Caco-2 (cell line): ENCODE data around the gene NXPH3. TPM values are rescaled to one million over a fixed set of nuclear protein-coding genes. Genes with fewer than 3 reads are reported as not detected.

Experiments used
- BruUV-seq: library from RNA; stranded (reverse); fragments of 400-500 nt; replicated peaks from 2 replicates; lab custom pipeline; 2021; lab: Mats Ljungman, UMichigan
- CTCF ChIA-PET: fragments of 300-600 bp; sonication (Branson Sonifier 250); formaldehyde crosslinking; loops from one replicate; lab custom pipeline; 2022; ENCODE audit warnings: antibody characterized with exemption; lab: Charles Lee
- POLR2A ChIA-PET: fragments of 300-600 bp; sonication (Branson Sonifier 250); formaldehyde crosslinking; loops from one replicate; lab custom pipeline; 2022; ENCODE audit warnings: antibody characterized with exemption; lab: Charles Lee
- DNase-seq, 2 experiments: peaks; one replicate each; pipeline versions ENCODE4 v3.0.0 to v3.0.0-alpha.2; 2020 to 2022
- H3K27me3 ChIP-seq: replicated peaks from 2 replicates; pipeline ENCODE4 v1.6.0; 2011; ENCODE audit warnings: low read length; ENCODE audit not compliant: control insufficient read depth, insufficient read depth
- H3K36me3 ChIP-seq: 2 replicates; pipeline ENCODE4 v1.5.1; 2011; ENCODE audit warnings: low read length; ENCODE audit not compliant: control insufficient read depth, insufficient read depth
- H3K4me1 ChIP-seq: fragments of 250-450 bp; sonication (Bioruptor Pico); 2 replicates; pipeline ENCODE4 v1.5.1; 2020; ENCODE audit warnings: mild to moderate bottlenecking
- H3K4me3 ChIP-seq: 2 replicates; pipeline ENCODE4 v1.5.1; 2011; ENCODE audit warnings: low read depth, mild to moderate bottlenecking, control low read depth, low read length
- H3K9me3 ChIP-seq: fragments of 250-450 bp; sonication (Bioruptor Pico); 2 replicates; pipeline ENCODE4 v1.5.1; 2020; ENCODE audit warnings: mild to moderate bottlenecking, moderate library complexity
- H3K27ac Mint-ChIP-seq: one replicate; pipeline ENCODE4 v1.8.0; 2022; ENCODE audit warnings: mixed read lengths; ENCODE audit not compliant: unreplicated experiment
- H3K27me3 Mint-ChIP-seq: one replicate; pipeline ENCODE4 v1.8.0; 2022; ENCODE audit warnings: mixed read lengths; ENCODE audit not compliant: insufficient read depth, unreplicated experiment
- H3K36me3 Mint-ChIP-seq: one replicate; pipeline ENCODE4 v1.8.0; 2022; ENCODE audit warnings: mild to moderate bottlenecking, mixed read lengths; ENCODE audit not compliant: insufficient read depth, unreplicated experiment
- H3K4me1 Mint-ChIP-seq: one replicate; pipeline ENCODE4 v1.8.0; 2022; ENCODE audit warnings: low read depth, mixed read lengths; ENCODE audit not compliant: unreplicated experiment
- H3K4me3 Mint-ChIP-seq: one replicate; pipeline ENCODE4 v1.8.0; 2022; ENCODE audit warnings: mild to moderate bottlenecking, moderate library complexity, mixed read lengths; ENCODE audit not compliant: unreplicated experiment
- H3K9me3 Mint-ChIP-seq: one replicate; pipeline ENCODE4 v1.8.0; 2022; ENCODE audit warnings: mixed read lengths; ENCODE audit not compliant: unreplicated experiment
- CTCF ChIP-seq, 2 experiments: fragments of 200-600 bp in 1 of 2; IDR thresholded peaks; 1 replicate in 1 of 2; 2 replicates in 1 of 2; pipeline versions ENCODE4 v1.5.1 to v1.8.0; 2011 to 2022; ENCODE audit warnings: antibody characterized with exemption in 1 of 2, control low read depth in 1 of 2, inconsistent platforms in 1 of 2, low read depth in 1 of 2, low read length in 1 of 2, mild to moderate bottlenecking in 1 of 2, moderate library complexity in 1 of 2; ENCODE audit not compliant: insufficient read depth in 1 of 2, severe bottlenecking in 1 of 2, unreplicated experiment in 1 of 2
- intact Hi-C: fragments of 100-400 bp; cut with micrococcal nuclease; formaldehyde crosslinking; loops from one replicate; pipeline ENCODE4 v1.10.0; 2022; ENCODE audit not compliant: unreplicated experiment
- total RNA-seq: library from RNA; stranded (reverse); gene quantifications from 2 replicates; pipeline ENCODE4 v1.2.3, GENCODE V29; 2022

The NXPH3 gene
- total RNA-seq, 1 experiment from 2014 or later: 2.0 TPM

- Histone ChIP-seq H3K9me3 (no peaks in the 10 kb centered on the region), H3K4me3 (no peak overlapping the region), H3K36me3 (no peaks in the 10 kb centered on the region), H3K4me1 (peaks cover 5% of the 10 kb centered on the region; the same call in 1 of the 2 replicates), H3K27me3 (no peaks in the 10 kb centered on the region)
- Mint-ChIP-seq H3K27ac (no peak overlapping the region), H3K4me3 (peak overlapping the region; percentile 27), H3K36me3 (no peaks in the 10 kb centered on the region), H3K27me3 (peaks cover 6% of the 10 kb centered on the region), H3K4me1 (peaks cover 15% of the 10 kb centered on the region), H3K9me3 (no peaks in the 10 kb centered on the region)
- ChIA-PET CTCF (interaction anchor here (0.5 to 4.3 kb wide), 39 partner anchors 9 to 377 kb away, joined by 3 to 106 read pairs (median 5); partner anchors contain the start of genes FAM117A, KAT7, NGFR and PHB1), POLR2A (interaction anchor here (0.6 kb wide), 1 partner anchor 29 kb away, joined by 13 read pairs; no protein-coding TSS in a partner anchor)
- no TSS peak for BruUV-seq
- no peak for DNase-seq
- TF ChIP-seq CTCF (IDR thresholded peaks at IDR 0.05; ENCODE audit: insufficient read depth in 1 of 2, low read depth in 1 of 2, low read length in 1 of 2, severe bottlenecking in 1 of 2, unreplicated experiment in 1 of 2): no peak
- intact Hi-C loops: loop anchor here (1.0 kb wide), 5 partner anchors 41 to 240 kb away; no protein-coding TSS in a partner anchor
These were observed 20.0 kb upstream of the NXPH3 start for GRCh38 chr17:49555495-49556222.

- Mint-ChIP-seq H3K9me3 (no peaks in the 10 kb centered on the region), H3K4me1 (peaks cover 12% of the 10 kb centered on the region), H3K27me3 (peaks cover 6% of the 10 kb centered on the region), H3K4me3 (peak overlapping the region; percentile 27), H3K27ac (no peak overlapping the region), H3K36me3 (no peaks in the 10 kb centered on the region)
- Histone ChIP-seq H3K27me3 (no peaks in the 10 kb centered on the region), H3K9me3 (no peaks in the 10 kb centered on the region), H3K4me1 (peaks cover 3% of the 10 kb centered on the region; the same call in 1 of the 2 replicates), H3K4me3 (peak overlapping the region; percentile 8; the same call in 1 of the 2 replicates), H3K36me3 (no peaks in the 10 kb centered on the region)
- CTCF ChIA-PET: interaction anchor here (0.5 to 4.3 kb wide), 63 partner anchors 9 to 376 kb away, joined by 3 to 106 read pairs (median 5); partner anchors contain the start of genes FAM117A, KAT7, NGFR and PHB1
- peak; percentile 92 to 98 for DNase-seq
- intact Hi-C loops: loop anchor here (1.0 kb wide), 5 partner anchors 42 to 241 kb away; no protein-coding TSS in a partner anchor
- TF ChIP-seq CTCF (IDR thresholded peaks at IDR 0.05; ENCODE audit: insufficient read depth in 1 of 2, low read depth in 1 of 2, low read length in 1 of 2, severe bottlenecking in 1 of 2, unreplicated experiment in 1 of 2): peak; percentile 100
- POLR2A ChIA-PET: no interaction called here
- BruUV-seq: no TSS peak
These were observed 19.3 kb upstream of the NXPH3 start for GRCh38 chr17:49556223-49556943.
